Muscle layer of colon (tissue), 2 donors: ENCODE measurements around the gene GTF2IRD1.
"Not testable (repeated sequence)": the region's sequence is repeated elsewhere in the genome, so short reads cannot be mapped to it uniquely, and the experiment has no call there.

ENCODE experiments used
- H3K27ac ChIP-seq: one replicate; pipeline ENCODE4 v1.7.0; 2013; ENCODE audit warnings: low read depth, mild to moderate bottlenecking, low read length, moderate library complexity
- H3K27me3 ChIP-seq, 2 donors: one replicate each; pipeline ENCODE4 v1.7.0; 2013; ENCODE audit warnings: low read length in 2 of 2, mild to moderate bottlenecking in 2 of 2; ENCODE audit not compliant: insufficient read depth in 2 of 2, control insufficient read depth in 1 of 2
- H3K36me3 ChIP-seq: one replicate; pipeline ENCODE4 v1.7.0; 2013; ENCODE audit warnings: mild to moderate bottlenecking, low read length; ENCODE audit not compliant: insufficient read depth
- H3K4me1 ChIP-seq: one replicate; pipeline ENCODE4 v1.7.0; 2013; ENCODE audit warnings: mild to moderate bottlenecking, low read length; ENCODE audit not compliant: insufficient read depth
- H3K4me3 ChIP-seq, 2 donors: one replicate each; pipeline ENCODE4 v1.7.0; 2013; ENCODE audit warnings: low read length in 2 of 2, low read depth in 1 of 2, mild to moderate bottlenecking in 1 of 2, moderate library complexity in 1 of 2
- H3K9ac ChIP-seq: one replicate; pipeline ENCODE4 v1.7.0; 2013; ENCODE audit warnings: low read length
- H3K9me3 ChIP-seq: one replicate; pipeline ENCODE4 v1.7.0; 2013; ENCODE audit warnings: mild to moderate bottlenecking, low read length
- donor health status: abdominal sarcoma.
- donor health status: Adenocarcinoma of cecum.

Gene GTF2IRD1

DNA sequence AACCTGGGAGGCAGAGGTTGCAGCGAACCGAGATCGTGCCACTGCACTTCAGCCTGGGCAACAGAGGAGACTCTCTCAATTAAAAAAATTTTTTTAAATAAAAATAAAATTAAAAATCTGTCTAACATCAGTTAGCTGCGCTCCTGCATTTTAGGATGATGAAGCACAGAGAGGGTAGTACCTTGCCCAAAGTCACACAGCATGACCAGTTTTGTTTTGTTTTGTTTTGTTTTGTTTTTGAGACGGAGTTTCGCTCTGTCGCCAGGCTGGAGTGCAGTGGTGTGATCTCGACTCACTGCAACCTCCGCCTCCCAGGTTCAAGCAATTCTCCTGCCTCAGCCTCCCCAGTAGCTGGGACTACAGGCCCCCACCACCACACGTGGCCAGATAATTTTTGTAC is 55.7 kb downstream of the GTF2IRD1 start:
- H3K27ac ChIP-seq, H3K9me3 ChIP-seq, H3K9ac ChIP-seq, H3K36me3 ChIP-seq, H3K27me3 ChIP-seq, H3K4me3 ChIP-seq: not testable (repeated sequence)
- H3K4me1 ChIP-seq = peaks cover 30% of the 10 kb centered on the region

DNA sequence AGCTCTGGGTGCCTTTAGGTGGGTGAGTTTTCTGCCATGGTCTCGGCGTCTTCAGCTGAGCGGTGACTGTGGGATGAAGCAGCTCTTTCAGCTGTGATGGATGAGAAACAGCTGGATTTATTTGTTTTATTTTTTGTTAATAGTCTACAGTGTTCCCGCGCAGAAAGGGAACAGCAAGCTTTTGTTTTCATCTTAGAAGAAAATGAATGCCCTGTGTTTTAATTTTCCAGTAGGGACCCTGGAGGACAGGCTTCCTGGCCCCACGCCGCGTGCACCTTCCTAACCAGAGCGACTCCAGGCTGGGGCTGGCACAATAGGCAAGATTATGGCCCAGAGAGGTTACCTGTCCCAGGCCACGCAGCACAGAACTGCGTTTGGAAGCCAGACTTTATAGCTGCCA is 57.6 kb downstream of the GTF2IRD1 start:
- Histone ChIP-seq H3K27me3 (no peaks in the 10 kb centered on the region), H3K36me3 (peaks cover 9% of the 10 kb centered on the region), H3K4me3 (no peak overlapping the region), H3K9ac (no peak overlapping the region), H3K4me1 (peaks cover 20% of the 10 kb centered on the region), H3K9me3 (no peaks in the 10 kb centered on the region), H3K27ac (no peak overlapping the region)

DNA sequence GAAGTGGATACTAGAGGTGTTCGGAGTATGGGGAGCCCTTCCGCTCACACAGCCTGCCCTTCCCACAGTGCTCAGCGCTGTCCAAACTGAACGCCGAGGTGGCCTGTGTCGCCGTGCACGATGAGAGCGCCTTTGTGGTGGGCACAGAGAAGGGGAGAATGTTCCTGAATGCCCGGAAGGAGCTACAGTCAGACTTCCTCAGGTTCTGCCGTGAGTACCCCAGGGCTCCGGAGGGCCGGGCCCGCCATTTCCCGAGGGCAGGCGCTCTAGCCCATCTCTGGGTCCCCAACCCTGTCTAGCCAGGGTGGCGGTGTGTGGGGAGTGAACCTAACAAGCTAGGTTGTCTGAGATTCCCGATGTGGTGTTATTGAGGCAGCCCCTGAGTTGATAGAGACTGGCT is 59.1 kb downstream of the GTF2IRD1 start:
- no peaks in the 10 kb centered on the region for H3K9me3 ChIP-seq
- no peak overlapping the region for H3K9ac ChIP-seq
- no peak overlapping the region for H3K4me3 ChIP-seq
- H3K4me1 ChIP-seq = peaks cover 13% of the 10 kb centered on the region
- H3K27ac ChIP-seq = no peak overlapping the region
- no peaks in the 10 kb centered on the region for H3K27me3 ChIP-seq
- peaks cover 11% of the 10 kb centered on the region for H3K36me3 ChIP-seq

DNA sequence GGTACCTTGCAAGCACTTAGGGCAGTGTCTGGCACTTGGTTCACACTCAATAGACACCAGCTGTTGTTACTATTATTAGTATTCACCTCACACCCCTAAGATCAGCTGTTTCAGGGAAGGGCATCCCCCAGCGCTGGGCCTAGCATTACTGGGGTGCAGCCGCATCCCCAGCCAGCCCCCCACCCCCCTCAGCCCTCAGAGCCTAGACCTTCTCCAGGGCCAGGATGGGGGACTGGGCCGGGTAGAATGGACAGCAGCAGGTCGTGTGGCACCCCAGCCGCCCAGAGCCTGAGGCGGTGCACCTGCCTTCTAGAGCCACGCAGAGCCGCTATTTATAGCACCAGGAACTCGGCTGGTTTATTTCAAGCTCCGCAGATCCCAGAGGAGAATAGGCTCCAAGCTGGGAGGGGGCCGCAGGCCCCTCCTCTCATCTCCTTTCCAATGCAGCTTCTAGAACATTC is 60.5 kb downstream of the GTF2IRD1 start:
- H3K27me3 ChIP-seq = no peaks in the 10 kb centered on the region
- peak overlapping the region; percentile 15 for H3K9ac ChIP-seq

DNA sequence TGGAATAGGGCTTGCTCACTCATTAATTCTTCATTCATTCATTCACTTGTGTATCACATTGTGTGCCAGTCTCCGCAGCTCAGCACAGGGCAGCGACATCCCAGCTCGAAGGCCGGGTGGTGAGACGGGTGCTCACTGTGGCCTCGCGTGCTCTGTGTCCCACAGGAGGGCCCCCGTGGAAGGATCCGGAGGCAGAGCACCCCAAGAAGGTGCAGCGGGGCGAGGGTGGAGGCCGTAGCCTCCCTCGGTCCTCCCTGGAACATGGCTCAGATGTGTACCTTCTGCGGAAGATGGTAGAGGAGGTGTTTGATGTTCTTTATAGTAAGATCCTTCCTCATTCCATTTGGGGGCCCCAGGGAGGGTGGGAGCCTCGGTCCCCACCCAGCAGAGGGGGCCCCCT is 61.6 kb downstream of the GTF2IRD1 start:
- peaks cover 28% of the 10 kb centered on the region for H3K36me3 ChIP-seq

More for the DNA sequence above, 60.5 kb downstream of the GTF2IRD1 start:
- no peaks in the 10 kb centered on the region for H3K9me3 ChIP-seq
- peaks cover 20% of the 10 kb centered on the region for H3K36me3 ChIP-seq
- H3K27ac ChIP-seq = no peak overlapping the region
- H3K4me1 ChIP-seq = peaks cover 13% of the 10 kb centered on the region
- H3K4me3 ChIP-seq = no peak overlapping the region

DNA sequence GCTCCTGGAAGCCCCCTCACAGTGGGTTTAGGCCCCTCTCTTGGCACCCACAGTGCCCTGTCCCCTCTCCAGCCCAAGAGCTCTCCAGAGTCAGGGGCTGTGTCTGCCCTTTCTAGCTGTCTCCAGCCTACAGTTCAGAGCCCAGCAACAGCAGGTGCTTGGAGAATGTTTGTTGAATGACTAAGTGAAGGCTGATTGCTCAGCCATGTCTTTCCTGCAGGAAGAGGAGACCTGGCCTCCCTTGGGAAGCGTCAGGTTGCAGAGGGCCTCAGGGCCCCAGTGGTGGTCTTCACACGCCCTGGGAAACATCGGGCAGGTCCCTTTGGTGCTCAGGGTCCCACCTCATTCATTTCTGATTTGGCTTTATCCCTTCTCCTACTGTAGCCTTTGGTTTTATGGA is 62.5 kb downstream of the GTF2IRD1 start:
- Histone ChIP-seq H3K4me1 (peaks cover 13% of the 10 kb centered on the region), H3K9me3 (no peaks in the 10 kb centered on the region), H3K9ac (no peak overlapping the region), H3K27me3 (no peaks in the 10 kb centered on the region), H3K36me3 (peaks cover 28% of the 10 kb centered on the region), H3K27ac (no peak overlapping the region), H3K4me3 (no peak overlapping the region)

More for the DNA sequence above, 61.6 kb downstream of the GTF2IRD1 start:
- Histone ChIP-seq H3K27ac (no peak overlapping the region), H3K9me3 (no peaks in the 10 kb centered on the region), H3K4me3 (no peak overlapping the region), H3K9ac (no peak overlapping the region), H3K27me3 (no peaks in the 10 kb centered on the region), H3K4me1 (peaks cover 13% of the 10 kb centered on the region)

DNA sequence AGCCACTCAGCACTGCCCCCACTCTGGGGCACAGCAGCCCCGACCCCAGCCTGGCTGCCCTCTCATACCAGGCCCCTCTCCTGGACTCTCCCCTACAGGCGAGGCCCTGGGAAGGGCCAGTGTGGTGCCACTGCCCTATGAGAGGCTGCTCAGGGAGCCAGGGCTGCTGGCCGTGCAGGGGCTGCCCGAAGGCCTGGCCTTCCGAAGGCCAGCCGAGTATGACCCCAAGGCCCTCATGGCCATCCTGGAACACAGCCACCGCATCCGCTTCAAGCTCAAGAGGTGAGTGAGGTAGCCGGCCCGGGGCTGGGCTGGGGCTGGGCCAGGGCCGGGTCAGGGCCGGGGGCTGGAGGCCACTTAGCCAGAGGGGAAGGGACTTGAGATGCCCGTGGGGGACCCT is 64.3 kb downstream of the GTF2IRD1 start:
- Histone ChIP-seq H3K4me1 (peaks cover 13% of the 10 kb centered on the region), H3K27me3 (no peaks in the 10 kb centered on the region), H3K27ac (no peak overlapping the region), H3K9ac (no peak overlapping the region), H3K36me3 (peaks cover 28% of the 10 kb centered on the region), H3K9me3 (no peaks in the 10 kb centered on the region), H3K4me3 (no peak overlapping the region)

DNA sequence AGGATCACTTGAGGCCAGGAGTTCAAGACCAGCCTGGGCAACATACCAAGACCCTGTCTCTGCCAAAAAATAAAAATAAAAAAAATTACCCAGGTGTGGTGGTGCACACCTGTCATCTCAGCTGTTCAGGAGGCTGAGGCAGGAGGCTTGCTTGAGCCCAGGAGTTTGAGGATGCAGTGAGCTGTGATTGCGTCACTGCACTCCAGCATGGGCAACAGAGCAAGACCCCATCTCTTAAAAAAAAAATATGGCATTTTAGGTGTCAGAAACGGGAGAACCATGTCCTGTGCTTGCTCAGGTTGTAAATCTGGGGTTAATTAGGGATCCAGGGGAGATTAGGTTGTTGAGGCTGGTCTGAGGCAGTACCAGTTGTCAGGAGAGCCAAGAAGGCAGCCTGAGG is 64.9 kb downstream of the GTF2IRD1 start:
- H3K27me3 ChIP-seq = no peaks in the 10 kb centered on the region
- H3K36me3 ChIP-seq = peaks cover 28% of the 10 kb centered on the region
- no peak overlapping the region for H3K4me3 ChIP-seq
- no peak overlapping the region for H3K9ac ChIP-seq
- H3K9me3 ChIP-seq = no peaks in the 10 kb centered on the region
- no peak overlapping the region for H3K27ac ChIP-seq
- H3K4me1 ChIP-seq = peaks cover 11% of the 10 kb centered on the region

DNA sequence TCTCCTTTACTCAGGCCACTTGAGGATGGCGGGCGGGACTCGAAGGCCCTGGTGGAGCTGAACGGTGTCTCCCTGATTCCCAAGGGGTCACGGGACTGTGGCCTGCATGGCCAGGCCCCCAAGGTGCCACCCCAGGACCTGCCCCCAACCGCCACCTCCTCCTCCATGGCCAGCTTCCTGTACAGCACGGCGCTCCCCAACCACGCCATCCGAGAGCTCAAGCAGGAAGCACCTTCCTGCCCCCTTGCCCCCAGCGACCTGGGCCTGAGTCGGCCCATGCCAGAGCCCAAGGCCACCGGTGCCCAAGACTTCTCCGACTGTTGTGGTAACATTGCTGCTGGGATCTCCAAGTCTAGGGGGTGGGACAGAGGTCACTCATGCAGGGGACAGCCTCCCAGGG is 65.7 kb downstream of the GTF2IRD1 start:
- Histone ChIP-seq H3K36me3 (peaks cover 28% of the 10 kb centered on the region), H3K4me1 (peaks cover 3% of the 10 kb centered on the region)

DNA sequence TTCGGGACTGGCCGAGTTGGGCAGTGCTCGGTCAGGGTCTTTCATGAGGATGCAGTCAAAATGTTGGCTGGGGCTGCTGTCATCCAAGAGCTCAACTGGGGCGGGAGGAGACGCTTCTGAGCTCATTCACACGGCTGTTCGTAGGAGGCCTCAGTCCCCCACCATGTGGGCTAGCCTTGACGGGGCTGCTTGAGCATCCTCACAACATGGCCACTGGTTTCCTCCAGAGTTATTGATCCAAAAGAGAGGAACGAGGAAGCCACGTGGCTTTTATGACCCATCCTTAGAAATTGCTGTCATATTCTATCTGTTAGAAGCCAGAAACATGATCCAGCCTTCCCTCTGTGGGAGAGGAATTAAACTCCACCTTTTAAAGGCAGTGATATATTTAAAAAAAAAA is 68.1 kb downstream of the GTF2IRD1 start:
- Histone ChIP-seq H3K9me3 (no peaks in the 10 kb centered on the region), H3K9ac (no peak overlapping the region), H3K27me3 (no peaks in the 10 kb centered on the region), H3K27ac (no peak overlapping the region), H3K4me3 (no peak overlapping the region), H3K36me3 (peaks cover 25% of the 10 kb centered on the region), H3K4me1 (no peaks in the 10 kb centered on the region)

More for the DNA sequence above, 65.7 kb downstream of the GTF2IRD1 start:
- Histone ChIP-seq H3K27me3 (no peaks in the 10 kb centered on the region), H3K9ac (no peak overlapping the region), H3K9me3 (no peaks in the 10 kb centered on the region), H3K27ac (no peak overlapping the region), H3K4me3 (no peak overlapping the region)

DNA sequence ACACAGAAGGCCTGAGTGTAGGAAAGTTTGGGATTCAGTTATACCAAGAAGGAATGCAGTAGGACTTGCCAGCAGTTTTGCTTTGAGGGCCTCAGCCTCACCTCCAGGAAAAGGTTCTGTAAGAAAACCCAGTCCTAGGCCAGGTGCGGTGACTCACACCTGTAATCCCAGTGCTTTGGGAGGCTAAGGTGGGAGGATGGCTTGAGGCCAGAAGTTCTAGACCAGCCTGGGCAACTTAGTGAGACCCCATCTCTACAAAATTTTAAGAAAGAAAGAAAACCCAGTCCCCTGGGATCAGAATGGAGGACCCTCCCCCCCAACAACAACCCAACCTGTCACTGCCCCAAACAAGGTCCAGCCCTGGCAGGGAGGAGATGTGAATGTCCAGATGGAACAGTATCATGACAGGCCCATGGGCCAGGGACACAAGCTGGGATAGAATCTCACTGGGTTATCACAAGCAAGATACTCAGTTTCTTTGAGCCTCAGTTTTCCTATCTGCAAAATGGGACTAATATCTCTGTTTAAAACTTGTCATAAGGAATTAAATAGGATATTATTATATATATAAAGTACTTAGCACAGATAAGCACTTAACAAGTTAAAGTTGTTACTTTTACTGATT is 68.7 kb downstream of the GTF2IRD1 start:
- no peak overlapping the region for H3K4me3 ChIP-seq
- peaks cover 25% of the 10 kb centered on the region for H3K36me3 ChIP-seq
- no peaks in the 10 kb centered on the region for H3K9me3 ChIP-seq
- no peaks in the 10 kb centered on the region for H3K4me1 ChIP-seq
- H3K9ac ChIP-seq = no peak overlapping the region
- H3K27ac ChIP-seq = no peak overlapping the region
- no peaks in the 10 kb centered on the region for H3K27me3 ChIP-seq

DNA sequence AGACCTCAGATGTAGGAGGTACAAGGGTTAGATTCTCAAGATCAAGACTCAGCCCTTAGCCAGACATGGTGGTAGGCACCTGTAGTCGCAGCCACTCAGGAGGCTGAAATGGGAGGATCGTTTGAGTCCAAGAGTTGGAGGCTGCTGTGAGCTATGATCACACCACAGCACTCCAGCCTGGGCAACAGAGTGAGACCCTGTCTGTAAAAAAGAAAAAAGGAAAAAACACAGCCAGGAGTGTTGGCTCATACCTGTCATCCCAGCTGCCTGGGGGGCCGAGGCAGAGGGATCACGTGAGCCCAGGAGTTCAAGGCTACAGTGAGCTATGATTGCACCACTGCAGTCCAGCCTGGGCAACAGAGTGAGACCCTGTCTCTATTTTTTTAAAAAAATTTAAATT is 69.3 kb downstream of the GTF2IRD1 start:
- Histone ChIP-seq H3K4me1 (no peaks in the 10 kb centered on the region), H3K9ac (no peak overlapping the region), H3K9me3 (no peaks in the 10 kb centered on the region), H3K36me3 (peaks cover 25% of the 10 kb centered on the region), H3K4me3 (no peak overlapping the region), H3K27ac (no peak overlapping the region), H3K27me3 (no peaks in the 10 kb centered on the region)
